ENCODE measurements around the gene CD79A. TPM values are rescaled to one million over a fixed set of nuclear protein-coding genes. Genes with fewer than 3 reads are reported as not detected.

The CD79A gene
- total RNA-seq, 1 experiment from 2014 or later, result 0.82 TPM

DNA sequence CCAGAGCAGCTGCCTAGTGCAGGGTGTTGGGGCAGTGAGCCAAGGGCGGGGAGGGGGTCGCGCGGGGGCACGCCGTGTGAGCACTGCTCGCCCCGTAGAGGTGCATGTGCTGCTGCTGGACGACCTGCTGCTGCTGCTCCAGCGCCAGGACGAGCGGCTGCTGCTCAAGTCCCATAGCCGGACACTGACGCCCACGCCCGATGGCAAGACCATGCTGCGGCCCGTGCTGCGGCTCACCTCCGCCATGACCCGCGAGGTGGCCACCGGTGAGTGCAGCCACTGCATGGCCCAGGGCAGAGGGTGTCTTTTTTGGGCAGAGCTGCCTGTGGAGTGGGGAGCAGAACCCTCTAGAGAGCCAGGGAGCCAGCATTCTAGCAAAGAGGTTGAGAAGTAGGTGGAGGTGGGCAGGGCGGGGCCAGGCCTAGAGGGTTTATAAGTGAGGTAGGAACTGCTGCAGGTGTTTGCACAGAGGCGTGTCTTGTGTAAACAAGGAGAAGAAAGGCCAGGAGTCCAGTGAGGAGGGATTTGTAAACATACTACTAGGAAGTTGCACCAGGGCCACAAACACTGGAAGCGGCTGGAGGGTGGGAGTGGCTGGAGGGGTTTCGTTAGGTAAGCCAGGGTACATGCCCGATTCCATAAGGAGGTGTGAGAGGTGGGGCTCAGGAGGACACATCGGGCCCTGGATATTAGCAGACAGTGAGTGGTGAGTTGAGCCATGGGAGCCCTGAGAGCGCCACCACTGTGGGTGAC is 27.2 kb downstream of the CD79A start:
- CTCF ChIA-PET, result interaction anchor here (0.6 to 1.5 kb wide), 2 partner anchors 16 to 27 kb away, joined by 3 to 6 read pairs; no protein-coding TSS in a partner anchor

DNA sequence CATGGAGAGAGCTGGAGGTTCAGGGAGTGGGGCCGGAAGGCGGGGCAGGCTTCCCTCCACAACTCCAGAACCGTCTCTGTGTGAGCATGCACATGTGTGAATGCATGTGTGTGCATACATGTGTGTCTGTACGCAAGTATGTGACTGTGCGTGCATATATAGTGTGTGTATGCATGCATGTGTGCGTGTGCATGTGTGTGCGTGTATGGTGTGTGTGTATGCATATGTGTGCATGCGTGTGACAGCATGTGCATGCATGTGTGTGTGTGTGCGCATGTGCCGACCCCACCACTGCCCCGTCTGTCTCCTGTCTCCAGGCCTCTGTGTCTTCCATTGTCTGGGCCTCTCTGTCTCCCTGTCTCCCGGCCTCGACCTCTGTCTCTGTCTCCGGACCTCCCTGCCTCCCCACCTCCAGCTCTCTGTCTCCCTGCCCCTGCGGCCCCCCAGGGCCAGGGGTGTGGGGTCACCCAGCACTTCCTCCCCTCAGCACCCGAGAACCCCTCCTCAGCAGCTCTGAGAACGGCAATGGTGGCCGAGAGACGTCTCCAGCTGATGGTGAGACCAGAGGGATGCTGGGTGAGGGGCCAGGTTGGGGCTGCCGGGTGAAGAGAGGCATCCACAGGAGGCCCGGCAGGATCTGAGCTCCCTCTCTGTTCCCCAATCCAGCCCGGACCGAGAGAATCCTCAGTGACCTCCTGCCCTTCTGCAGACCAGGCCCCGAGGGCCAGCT is 28.4 kb downstream of the CD79A start:
- Histone ChIP-seq H3K4me1 (peaks cover 26% of the 10 kb centered on the region), H3K36me3 (ENCODE audit: control insufficient read depth, insufficient read depth, low read length) (peaks cover 8% of the 10 kb centered on the region), H3K4me3 (ENCODE audit: low read depth, low read length) (no peak overlapping the region), H3K27me3 (replicated peaks; ENCODE audit: control insufficient read depth, insufficient read depth, low read length) (no peaks in the 10 kb centered on the region), H3K9me3 (no peaks in the 10 kb centered on the region)
- Mint-ChIP-seq H3K9me3 (ENCODE audit: unreplicated experiment) (no peaks in the 10 kb centered on the region), H3K4me1 (ENCODE audit: low read depth, unreplicated experiment) (peaks cover 28% of the 10 kb centered on the region), H3K36me3 (ENCODE audit: insufficient read depth, unreplicated experiment) (peaks cover 30% of the 10 kb centered on the region), H3K4me3 (ENCODE audit: unreplicated experiment) (peak overlapping the region; percentile 71), H3K27ac (ENCODE audit: unreplicated experiment) (peak overlapping the region; percentile 98), H3K27me3 (ENCODE audit: insufficient read depth, unreplicated experiment) (no peaks in the 10 kb centered on the region)
- no TSS peak for BruUV-seq (replicated peaks)
- ChIA-PET POLR2A (no interaction called here), CTCF (interaction anchor here (1.5 kb wide), 1 partner anchor 17 kb away, joined by 3 read pairs; no protein-coding TSS in a partner anchor)
- intact Hi-C loops (cut with micrococcal nuclease; ENCODE audit: unreplicated experiment), result no loop called here
- no peak for DNase-seq
- TF ChIP-seq, protein P1, sequence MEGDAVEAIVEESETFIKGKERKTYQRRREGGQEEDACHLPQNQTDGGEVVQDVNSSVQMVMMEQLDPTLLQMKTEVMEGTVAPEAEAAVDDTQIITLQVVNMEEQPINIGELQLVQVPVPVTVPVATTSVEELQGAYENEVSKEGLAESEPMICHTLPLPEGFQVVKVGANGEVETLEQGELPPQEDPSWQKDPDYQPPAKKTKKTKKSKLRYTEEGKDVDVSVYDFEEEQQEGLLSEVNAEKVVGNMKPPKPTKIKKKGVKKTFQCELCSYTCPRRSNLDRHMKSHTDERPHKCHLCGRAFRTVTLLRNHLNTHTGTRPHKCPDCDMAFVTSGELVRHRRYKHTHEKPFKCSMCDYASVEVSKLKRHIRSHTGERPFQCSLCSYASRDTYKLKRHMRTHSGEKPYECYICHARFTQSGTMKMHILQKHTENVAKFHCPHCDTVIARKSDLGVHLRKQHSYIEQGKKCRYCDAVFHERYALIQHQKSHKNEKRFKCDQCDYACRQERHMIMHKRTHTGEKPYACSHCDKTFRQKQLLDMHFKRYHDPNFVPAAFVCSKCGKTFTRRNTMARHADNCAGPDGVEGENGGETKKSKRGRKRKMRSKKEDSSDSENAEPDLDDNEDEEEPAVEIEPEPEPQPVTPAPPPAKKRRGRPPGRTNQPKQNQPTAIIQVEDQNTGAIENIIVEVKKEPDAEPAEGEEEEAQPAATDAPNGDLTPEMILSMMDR (IDR thresholded peaks at IDR 0.05; ENCODE audit: insufficient read depth in 1 of 2, low read depth in 1 of 2, low read length in 1 of 2, severe bottlenecking in 1 of 2, unreplicated experiment in 1 of 2), result no peak

More for the DNA sequence above, 27.2 kb downstream of the CD79A start:
- no peaks in the 10 kb centered on the region for H3K27me3 Mint-ChIP-seq (ENCODE audit: insufficient read depth, unreplicated experiment)
- no peaks in the 10 kb centered on the region for H3K9me3 Mint-ChIP-seq (ENCODE audit: unreplicated experiment)
- POLR2A ChIA-PET, result no interaction called here
- peaks cover 26% of the 10 kb centered on the region for H3K4me1 ChIP-seq
- H3K9me3 ChIP-seq, result no peaks in the 10 kb centered on the region
- H3K27ac Mint-ChIP-seq (ENCODE audit: unreplicated experiment), result peak overlapping the region; percentile 98
- no TSS peak for BruUV-seq (replicated peaks)
- H3K36me3 Mint-ChIP-seq (ENCODE audit: insufficient read depth, unreplicated experiment), result peaks cover 26% of the 10 kb centered on the region
- H3K4me1 Mint-ChIP-seq (ENCODE audit: low read depth, unreplicated experiment), result peaks cover 28% of the 10 kb centered on the region
- H3K36me3 ChIP-seq (ENCODE audit: control insufficient read depth, insufficient read depth, low read length), result peaks cover 8% of the 10 kb centered on the region
- H3K27me3 ChIP-seq (replicated peaks; ENCODE audit: control insufficient read depth, insufficient read depth, low read length), result no peaks in the 10 kb centered on the region
- TF ChIP-seq, protein P1 (IDR thresholded peaks at IDR 0.05; ENCODE audit: insufficient read depth in 1 of 2, low read depth in 1 of 2, low read length in 1 of 2, severe bottlenecking in 1 of 2, unreplicated experiment in 1 of 2), result no peak
- peak overlapping the region; percentile 71 for H3K4me3 Mint-ChIP-seq (ENCODE audit: unreplicated experiment)
- DNase-seq, result peak; percentile 92 to 97
- H3K4me3 ChIP-seq (ENCODE audit: low read depth, low read length), result no peak overlapping the region
- intact Hi-C loops (cut with micrococcal nuclease; ENCODE audit: unreplicated experiment), result loop anchor here (1.0 kb wide), 3 partner anchors 16 to 26 kb away; no protein-coding TSS in a partner anchor

DNA sequence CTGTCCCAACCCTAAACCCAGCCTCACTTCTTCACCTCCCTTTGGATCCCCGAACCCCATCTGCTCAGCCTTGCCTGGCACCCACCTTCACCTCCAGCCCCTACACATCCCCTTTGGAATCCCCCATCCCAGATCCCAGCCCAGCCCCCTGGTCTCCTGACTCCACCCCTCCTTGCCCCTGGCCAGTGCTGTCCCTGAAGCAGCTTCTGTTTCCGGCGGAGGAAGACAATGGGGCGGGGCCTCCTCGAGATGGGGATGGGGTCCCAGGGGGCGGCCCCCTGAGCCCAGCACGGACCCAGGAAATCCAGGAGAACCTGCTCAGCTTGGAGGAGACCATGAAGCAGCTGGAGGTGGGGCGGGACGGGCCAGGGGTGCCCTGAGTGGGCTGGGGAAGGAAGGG is 29.2 kb downstream of the CD79A start:
- H3K36me3 ChIP-seq (ENCODE audit: control insufficient read depth, insufficient read depth, low read length), result peaks cover 8% of the 10 kb centered on the region
- no peaks in the 10 kb centered on the region for H3K9me3 ChIP-seq
- Mint-ChIP-seq H3K4me1 (ENCODE audit: low read depth, unreplicated experiment) (peaks cover 28% of the 10 kb centered on the region), H3K36me3 (ENCODE audit: insufficient read depth, unreplicated experiment) (peaks cover 30% of the 10 kb centered on the region), H3K9me3 (ENCODE audit: unreplicated experiment) (no peaks in the 10 kb centered on the region), H3K4me3 (ENCODE audit: unreplicated experiment) (peak overlapping the region; percentile 19), H3K27me3 (ENCODE audit: insufficient read depth, unreplicated experiment) (no peaks in the 10 kb centered on the region), H3K27ac (ENCODE audit: unreplicated experiment) (peak overlapping the region; percentile 98)
- intact Hi-C loops (cut with micrococcal nuclease; ENCODE audit: unreplicated experiment), result no loop called here
- peaks cover 26% of the 10 kb centered on the region for H3K4me1 ChIP-seq
- DNase-seq, result no peak
- ChIA-PET POLR2A (no interaction called here), CTCF (no interaction called here)
- BruUV-seq (replicated peaks), result no TSS peak
- TF ChIP-seq, protein P1 (IDR thresholded peaks at IDR 0.05; ENCODE audit: insufficient read depth in 1 of 2, low read depth in 1 of 2, low read length in 1 of 2, severe bottlenecking in 1 of 2, unreplicated experiment in 1 of 2), result no peak
- no peak overlapping the region for H3K4me3 ChIP-seq (ENCODE audit: low read depth, low read length)
- H3K27me3 ChIP-seq (replicated peaks; ENCODE audit: control insufficient read depth, insufficient read depth, low read length), result no peaks in the 10 kb centered on the region
